HepG2 (cell line): Measurements from ENCODE around the gene SIDT1. TPM values are rescaled to one million over a fixed set of nuclear protein-coding genes. Genes with fewer than 3 reads are reported as not detected.

Experiments used
- ATAC-seq: fragments of 200-7000 bp; cut with Tn5 transposase; 3 replicates; pipeline ENCODE4 v1.9.1; 2020; ENCODE audit warnings: mild to moderate bottlenecking, moderate library complexity
- BruUV-seq: library from RNA; stranded (reverse); fragments of 400-500 nt; replicated peaks from 2 replicates; lab custom pipeline; 2021; lab: Mats Ljungman, UMichigan
- CTCF ChIA-PET: fragments of 300-600 bp; formaldehyde crosslinking; extraction: SDS; loops from one replicate; lab custom pipeline; 2021; ENCODE audit warnings: low total read pairs, inconsistent platforms, low intra/inter-chr PET ratio; lab: Yijun Ruan, JAX
- POLR2A ChIA-PET: fragments of 350-600 bp; sonication (Branson Sonifier 250); formaldehyde crosslinking; loops from one replicate; lab custom pipeline; 2020; ENCODE audit warnings: antibody characterized with exemption, inconsistent platforms; lab: Yijun Ruan, JAX
- DNase-seq: peaks from one replicate; pipeline ENCODE4 v3.0.0-alpha.2; 2015; ENCODE audit warnings: low spot score
- FAIRE-seq: peaks from 3 replicates; lab custom pipeline; 2011; peaks lifted over from hg19 to GRCh38; lab: Jason Lieb, UNC
- H2AFZ ChIP-seq: one replicate; pipeline ENCODE4 v1.6.1; 2011; ENCODE audit warnings: low read length, inconsistent platforms
- H3K27ac ChIP-seq: fragments of 300-600 bp; 3 replicates; pipeline ENCODE4 v1.8.0; 2011; ENCODE audit warnings: mixed run types, mild to moderate bottlenecking, mixed read lengths, low read length, inconsistent platforms; ENCODE audit not compliant: insufficient read depth; ENCODE audit errors: extremely low read length
- H3K27me3 ChIP-seq, 2 experiments: fragments of 200-600 bp in 1 of 2; 2 replicates in 1 of 2; 3 replicates in 1 of 2; pipeline versions ENCODE4 v1.6.0 to v1.8.0; 2011; ENCODE audit warnings: low read length in 2 of 2, mild to moderate bottlenecking in 2 of 2, moderate library complexity in 2 of 2, inconsistent platforms in 1 of 2; ENCODE audit not compliant: insufficient read depth in 2 of 2, control insufficient read depth in 1 of 2
- H3K36me3 ChIP-seq, 2 experiments: fragments of 200-600 bp in 1 of 2; replicated peaks in 1 of 2; 2 replicates in 1 of 2; 3 replicates in 1 of 2; pipeline versions ENCODE4 v1.5.1 to v1.8.0; 2011; ENCODE audit warnings: low read length in 2 of 2, inconsistent platforms in 1 of 2; ENCODE audit not compliant: insufficient read depth in 2 of 2, control insufficient read depth in 1 of 2
- H3K4me1 ChIP-seq: 2 replicates; pipeline ENCODE4 v1.5.1; 2012; ENCODE audit warnings: low read length, inconsistent platforms; ENCODE audit not compliant: insufficient read depth
- H3K4me2 ChIP-seq: 2 replicates; pipeline ENCODE4 v1.6.0; 2011; ENCODE audit warnings: low read depth, low read length, inconsistent platforms
- H3K4me3 ChIP-seq, 3 experiments: fragments of 200-600 bp in 1 of 3; sonication (generic), shearing (Covaris generic) in 1 of 3; replicated peaks in 1 of 3; 2 replicates each; pipeline ENCODE4 v1.5.1; 2011 to 2016; ENCODE audit warnings: low read length in 3 of 3, inconsistent platforms in 2 of 3, low read depth in 2 of 3, mild to moderate bottlenecking in 2 of 3, control low read depth in 1 of 3, mixed read lengths in 1 of 3; ENCODE audit not compliant: insufficient read depth in 1 of 3
- H3K79me2 ChIP-seq: one replicate; pipeline ENCODE4 v1.6.1; 2011; ENCODE audit warnings: low read length, inconsistent platforms; ENCODE audit not compliant: insufficient read depth
- H3K9ac ChIP-seq: 2 replicates; pipeline ENCODE4 v1.6.0; 2011; ENCODE audit warnings: mild to moderate bottlenecking, low read depth, low read length, inconsistent platforms; ENCODE audit not compliant: insufficient read depth
- H3K9me3 ChIP-seq: 2 replicates; pipeline ENCODE4 v1.5.1; 2012; ENCODE audit warnings: mild to moderate bottlenecking, low read length
- H4K20me1 ChIP-seq: 2 replicates; pipeline ENCODE4 v1.6.0; 2011; ENCODE audit warnings: inconsistent platforms, mild to moderate bottlenecking, low read length, moderate library complexity; ENCODE audit not compliant: insufficient read depth
- KAT2B ChIP-seq: fragments of 150-350 bp; IDR thresholded peaks from 2 replicates; pipeline ENCODE4 v1.6.1; 2014; ENCODE audit warnings: low read depth, low read length, borderline replicate concordance
- KDM5B ChIP-seq: sonication (generic); formaldehyde crosslinking; IDR thresholded peaks from 2 replicates; pipeline ENCODE4 v1.4.0; 2020; ENCODE audit warnings: missing genetic modification reagents, mild to moderate bottlenecking, borderline replicate concordance
- MIER2 ChIP-seq: IDR thresholded peaks from 2 replicates; pipeline ENCODE4 v1.6.1; 2016; ENCODE audit warnings: missing biosample characterization, missing genetic modification reagents
- RBAK ChIP-seq: sonication (generic); formaldehyde crosslinking; IDR thresholded peaks from 2 replicates; pipeline ENCODE4 v1.5.1; 2020; ENCODE audit warnings: mild to moderate bottlenecking, missing genetic modification reagents
- SOX5 ChIP-seq: IDR thresholded peaks from 2 replicates; pipeline ENCODE4 v1.6.1; 2016; ENCODE audit warnings: borderline replicate concordance
- TAF15 ChIP-seq: fragments of 200-400 bp; formaldehyde crosslinking; IDR thresholded peaks from one replicate; pipeline ENCODE4 v1.6.1; 2018; ENCODE audit warnings: mild to moderate bottlenecking, low read depth, low read length; ENCODE audit not compliant: poor library complexity, severe bottlenecking
- ZBTB21 ChIP-seq: sonication (generic); formaldehyde crosslinking; IDR thresholded peaks from 2 replicates; pipeline ENCODE4 v1.4.0; 2020; ENCODE audit warnings: missing genetic modification reagents
- ZNF24 ChIP-seq: fragments of 450-650 bp; IDR thresholded peaks from 2 replicates; pipeline ENCODE4 v1.6.1; 2017; ENCODE audit warnings: antibody characterized with exemption, mild to moderate bottlenecking
- ZNF430 ChIP-seq: sonication (generic); formaldehyde crosslinking; IDR thresholded peaks from 2 replicates; pipeline ENCODE4 v1.9.0; 2021; ENCODE audit warnings: mild to moderate bottlenecking, missing genetic modification reagents
- ZNF484 ChIP-seq: sonication (generic); formaldehyde crosslinking; IDR thresholded peaks from 2 replicates; pipeline ENCODE4 v1.5.1; 2020; ENCODE audit warnings: mild to moderate bottlenecking, low read depth, missing genetic modification reagents, borderline replicate concordance
- ZNF562 ChIP-seq: sonication (generic); formaldehyde crosslinking; IDR thresholded peaks from 2 replicates; pipeline ENCODE4 v1.8.0; 2022; ENCODE audit warnings: missing genetic modification reagents, borderline replicate concordance
- ZNF674 ChIP-seq: sonication (generic); formaldehyde crosslinking; IDR thresholded peaks from 2 replicates; pipeline ENCODE4 v1.5.0; 2020; ENCODE audit warnings: low read depth, mild to moderate bottlenecking, missing genetic modification reagents
- ZNF704 ChIP-seq: sonication (generic); formaldehyde crosslinking; IDR thresholded peaks from 2 replicates; pipeline ENCODE4 v1.8.1; 2023; ENCODE audit warnings: mild to moderate bottlenecking, inconsistent platforms, moderate library complexity, missing genetic modification reagents, borderline replicate concordance
- ZNF75D ChIP-seq: sonication (generic); formaldehyde crosslinking; IDR thresholded peaks from 2 replicates; pipeline ENCODE4 v1.8.1; 2023; ENCODE audit warnings: missing genetic modification reagents, mild to moderate bottlenecking, borderline replicate concordance
- ZNF792 ChIP-seq: IDR thresholded peaks from 2 replicates; pipeline ENCODE4 v1.6.1; 2016
- ZSCAN20 ChIP-seq: sonication (generic); formaldehyde crosslinking; IDR thresholded peaks from 2 replicates; pipeline ENCODE4 v1.4.0; 2020; ENCODE audit warnings: missing genetic modification reagents, mild to moderate bottlenecking, borderline replicate concordance
- WGBS: methylation state at CpG from one replicate; pipeline ENCODE4 v1.1.6; 2017; ENCODE audit warnings: low lambda C conversion rate; 5-methylcytosine and 5-hydroxymethylcytosine counted together
- in situ Hi-C: cut with HindIII; loops from 2 replicates; pipeline ENCODE4 v1.10.0; 2017; ENCODE audit warnings: low pct_unique_long_range_greater_than_20kb; ENCODE audit not compliant: extremely low pct_ligation_motif_present
- intact Hi-C: fragments of 100-400 bp; cut with micrococcal nuclease; formaldehyde crosslinking; loops from one replicate; pipeline ENCODE4 v1.10.0; 2022; ENCODE audit not compliant: unreplicated experiment
- polyA plus RNA-seq, 8 experiments: library from polyadenylated mRNA; depleted of rRNA in 3 of 8; stranded (reverse) in 7 of 8; unstranded in 1 of 8; fragments of >200 nt; fragmentation: Illumina TruSeq in 4 of 8; extraction: Trizol in 4 of 8; gene quantifications; 2 replicates each; pipeline versions ENCODE4 v1.2.1 to v1.2.3, GENCODE V29; 2011 to 2016; ENCODE audit warnings: low read depth in 4 of 8, missing spikeins in 1 of 8, mixed read lengths in 1 of 8; ENCODE audit not compliant: insufficient read depth in 1 of 8
- total RNA-seq, 5 experiments: library from RNA; depleted of rRNA; stranded (reverse); fragments of >200 nt; fragmentation: Illumina TruSeq; extraction: Trizol; gene quantifications; 2 replicates each; pipeline ENCODE4 v1.2.3, GENCODE V29; 2016; ENCODE audit warnings: low read depth in 1 of 5
- TF ChIP-seq, protein P1 (sequence below): sonication (generic); formaldehyde crosslinking; IDR thresholded peaks from 2 replicates; pipeline ENCODE4; 2020; ENCODE audit warnings: missing genetic modification reagents, mild to moderate bottlenecking, borderline replicate concordance

SIDT1 gene
- total and polyA plus RNA-seq, 2 of the 13 experiments (the other 11 are each of a cell fraction or from before 2014, with no cell fraction given) = 0.07 TPM

DNA sequence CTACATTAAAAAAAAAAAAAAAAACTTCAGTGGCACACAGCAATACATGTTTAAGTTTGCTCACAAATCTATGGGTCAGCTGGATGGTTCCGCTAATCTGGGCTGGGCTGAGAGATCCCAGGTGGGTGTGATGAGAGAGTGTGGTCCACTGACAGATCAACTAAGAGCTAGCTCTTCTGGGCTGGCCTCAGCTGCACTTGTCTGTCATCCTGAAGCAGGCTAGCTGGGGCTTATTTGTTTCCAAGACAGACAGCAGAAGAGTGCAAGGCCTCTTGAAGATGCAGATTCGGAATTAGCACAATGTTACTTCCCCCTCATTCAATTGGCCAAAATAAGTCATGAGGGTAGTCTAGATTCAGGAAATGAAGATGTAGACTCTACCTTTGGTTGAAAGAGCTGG is 56.5 kb downstream of the SIDT1 start:
- Histone ChIP-seq H3K79me2 (no peaks in the 10 kb centered on the region), H3K9me3 (no peaks in the 10 kb centered on the region), H3K4me3 (no peak overlapping the region), H3K4me1 (peaks cover 15% of the 10 kb centered on the region), H3K27ac (no peak overlapping the region), H3K36me3 (no peaks in the 10 kb centered on the region), H3K9ac (no peak overlapping the region), H3K4me2 (no peak overlapping the region), H2AFZ (no peak overlapping the region), H4K20me1 (no peaks in the 10 kb centered on the region), H3K27me3 (no peaks in the 10 kb centered on the region; a peak in 1 of 5 replicates)
- ATAC-seq (no peak), FAIRE-seq (no peak), DNase-seq (no peak)
- POLR2A ChIA-PET = interaction anchor here (1.4 kb wide), 1 partner anchor 74 kb away, joined by 3 read pairs; the partner anchor contains the start of gene SPICE1
- no TSS peak for BruUV-seq
- in situ Hi-C loops (no loop called here), intact Hi-C loops (no loop called here)
- 17% methylated on average over 2 of the region's 2 CpGs for WGBS
- no peak for TF ChIP-seq KAT2B
- no peak for TF ChIP-seq ZSCAN20
- CTCF ChIA-PET = no interaction called here

DNA sequence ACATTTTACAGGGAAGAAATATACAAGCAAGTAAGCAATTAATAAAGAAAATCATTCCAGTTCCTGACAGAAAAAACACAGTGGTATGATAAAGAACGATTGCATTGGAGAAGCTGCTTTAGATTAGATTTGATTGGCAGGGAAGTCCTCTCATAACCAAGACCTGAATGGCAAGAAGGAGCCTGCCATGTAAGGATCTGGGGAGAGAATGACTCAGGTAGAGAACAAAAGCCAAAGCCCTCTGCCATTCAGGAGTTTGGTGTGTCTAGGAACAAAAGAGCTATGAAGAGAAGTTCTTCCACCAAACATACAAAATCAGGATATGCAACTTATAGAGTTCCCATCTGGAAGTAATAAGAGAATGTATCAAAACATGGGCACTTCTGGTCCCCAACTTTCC is 57.6 kb downstream of the SIDT1 start:
- no peak overlapping the region for H3K4me2 ChIP-seq
- H3K27me3 ChIP-seq = no peaks in the 10 kb centered on the region; a peak in 1 of 5 replicates
- no peak overlapping the region for H3K4me3 ChIP-seq
- H3K27ac ChIP-seq = no peak overlapping the region
- no peaks in the 10 kb centered on the region for H3K9me3 ChIP-seq
- FAIRE-seq = no peak
- ChIA-PET CTCF (no interaction called here), POLR2A (no interaction called here)
- ATAC-seq = no peak
- no TSS peak for BruUV-seq
- intact Hi-C loops = no loop called here
- no peaks in the 10 kb centered on the region for H3K79me2 ChIP-seq
- no peak for DNase-seq
- TF ChIP-seq RBAK (CRISPR knock-in tag) (no peak), ZNF430 (CRISPR knock-in tag) (no peak), ZNF562 (CRISPR knock-in tag) (no peak), ZNF792 (no peak), ZNF674 (CRISPR knock-in tag) (no peak), TAF15 (no peak), ZNF484 (CRISPR knock-in tag) (no peak), ZBTB21 (CRISPR knock-in tag) (no peak), ZNF704 (CRISPR knock-in tag) (no peak), ZNF24 (no peak), SOX5 (no peak), ZNF75D (CRISPR knock-in tag) (no peak), MIER2 (CRISPR knock-in tag) (no peak), KDM5B (CRISPR knock-in tag) (no peak)
- TF ChIP-seq, protein P1, sequence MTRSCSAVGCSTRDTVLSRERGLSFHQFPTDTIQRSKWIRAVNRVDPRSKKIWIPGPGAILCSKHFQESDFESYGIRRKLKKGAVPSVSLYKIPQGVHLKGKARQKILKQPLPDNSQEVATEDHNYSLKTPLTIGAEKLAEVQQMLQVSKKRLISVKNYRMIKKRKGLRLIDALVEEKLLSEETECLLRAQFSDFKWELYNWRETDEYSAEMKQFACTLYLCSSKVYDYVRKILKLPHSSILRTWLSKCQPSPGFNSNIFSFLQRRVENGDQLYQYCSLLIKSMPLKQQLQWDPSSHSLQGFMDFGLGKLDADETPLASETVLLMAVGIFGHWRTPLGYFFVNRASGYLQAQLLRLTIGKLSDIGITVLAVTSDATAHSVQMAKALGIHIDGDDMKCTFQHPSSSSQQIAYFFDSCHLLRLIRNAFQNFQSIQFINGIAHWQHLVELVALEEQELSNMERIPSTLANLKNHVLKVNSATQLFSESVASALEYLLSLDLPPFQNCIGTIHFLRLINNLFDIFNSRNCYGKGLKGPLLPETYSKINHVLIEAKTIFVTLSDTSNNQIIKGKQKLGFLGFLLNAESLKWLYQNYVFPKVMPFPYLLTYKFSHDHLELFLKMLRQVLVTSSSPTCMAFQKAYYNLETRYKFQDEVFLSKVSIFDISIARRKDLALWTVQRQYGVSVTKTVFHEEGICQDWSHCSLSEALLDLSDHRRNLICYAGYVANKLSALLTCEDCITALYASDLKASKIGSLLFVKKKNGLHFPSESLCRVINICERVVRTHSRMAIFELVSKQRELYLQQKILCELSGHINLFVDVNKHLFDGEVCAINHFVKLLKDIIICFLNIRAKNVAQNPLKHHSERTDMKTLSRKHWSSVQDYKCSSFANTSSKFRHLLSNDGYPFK (CRISPR knock-in tag) = no peak
- no peak overlapping the region for H3K9ac ChIP-seq
- H4K20me1 ChIP-seq = no peaks in the 10 kb centered on the region
- WGBS = 8% methylated on average over 1 of the region's 1 CpG
- H2AFZ ChIP-seq = no peak overlapping the region
- in situ Hi-C loops = no loop called here
- H3K36me3 ChIP-seq = no peaks in the 10 kb centered on the region
- peaks cover 9% of the 10 kb centered on the region for H3K4me1 ChIP-seq
